HEK293 (cell line): ENCODE measurements around the gene ABHD12.

Experiments
- SALL2 ChIP-seq: fragments of 450-650 bp; formaldehyde crosslinking; IDR thresholded peaks from 2 replicates; pipeline ENCODE4 v1.5.0; 2017; ENCODE audit warnings: missing biosample characterization, mild to moderate bottlenecking, missing genetic modification characterization, borderline replicate concordance
- TRIM28 ChIP-seq: IDR thresholded peaks from 2 replicates; pipeline ENCODE4 v1.6.1; 2011; ENCODE audit warnings: low read length, control low read depth, borderline replicate concordance
- YY1 ChIP-seq: fragments of 450-650 bp; formaldehyde crosslinking; IDR thresholded peaks from 2 replicates; pipeline ENCODE4 v1.5.1; 2018; ENCODE audit warnings: missing biosample characterization, missing genetic modification characterization
- ZBTB1 ChIP-seq: fragments of 450-650 bp; formaldehyde crosslinking; IDR thresholded peaks from 2 replicates; pipeline ENCODE4 v1.5.1; 2016; ENCODE audit warnings: missing biosample characterization, missing genetic modification characterization
- ZBTB7A ChIP-seq: fragments of 450-650 bp; formaldehyde crosslinking; IDR thresholded peaks from 2 replicates; pipeline ENCODE4 v1.5.1; 2016; ENCODE audit warnings: low read depth, missing biosample characterization, missing genetic modification characterization
- ZNF830 ChIP-seq: fragments of 450-650 bp; IDR thresholded peaks from 2 replicates; pipeline ENCODE4 v1.5.0; 2018; ENCODE audit warnings: missing biosample characterization, missing genetic modification characterization, low read depth, mild to moderate bottlenecking, moderate library complexity
- TF ChIP-seq, protein P1 (sequence below): fragments of 450-650 bp; formaldehyde crosslinking; IDR thresholded peaks from 2 replicates; pipeline ENCODE4 v1.5.1; 2016; ENCODE audit warnings: missing biosample characterization, missing genetic modification characterization
- TF ChIP-seq, protein P2 (sequence below): fragments of 450-650 bp; formaldehyde crosslinking; IDR thresholded peaks from 2 replicates; pipeline ENCODE4 v1.5.1; 2016; ENCODE audit warnings: missing biosample characterization, missing genetic modification characterization

GRCh38 chr20:25355011-25355595, 35.5 kb downstream of the ABHD12 start:
- TF ChIP-seq TRIM28 (no peak), ZBTB7A (no peak), ZNF830 (no peak), SALL2 (no peak), ZBTB1 (no peak), YY1 (tag by site-specific recombination) (no peak)
- TF ChIP-seq, protein P1, sequence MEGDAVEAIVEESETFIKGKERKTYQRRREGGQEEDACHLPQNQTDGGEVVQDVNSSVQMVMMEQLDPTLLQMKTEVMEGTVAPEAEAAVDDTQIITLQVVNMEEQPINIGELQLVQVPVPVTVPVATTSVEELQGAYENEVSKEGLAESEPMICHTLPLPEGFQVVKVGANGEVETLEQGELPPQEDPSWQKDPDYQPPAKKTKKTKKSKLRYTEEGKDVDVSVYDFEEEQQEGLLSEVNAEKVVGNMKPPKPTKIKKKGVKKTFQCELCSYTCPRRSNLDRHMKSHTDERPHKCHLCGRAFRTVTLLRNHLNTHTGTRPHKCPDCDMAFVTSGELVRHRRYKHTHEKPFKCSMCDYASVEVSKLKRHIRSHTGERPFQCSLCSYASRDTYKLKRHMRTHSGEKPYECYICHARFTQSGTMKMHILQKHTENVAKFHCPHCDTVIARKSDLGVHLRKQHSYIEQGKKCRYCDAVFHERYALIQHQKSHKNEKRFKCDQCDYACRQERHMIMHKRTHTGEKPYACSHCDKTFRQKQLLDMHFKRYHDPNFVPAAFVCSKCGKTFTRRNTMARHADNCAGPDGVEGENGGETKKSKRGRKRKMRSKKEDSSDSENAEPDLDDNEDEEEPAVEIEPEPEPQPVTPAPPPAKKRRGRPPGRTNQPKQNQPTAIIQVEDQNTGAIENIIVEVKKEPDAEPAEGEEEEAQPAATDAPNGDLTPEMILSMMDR (tag by site-specific recombination): no peak
- TF ChIP-seq, protein P2, sequence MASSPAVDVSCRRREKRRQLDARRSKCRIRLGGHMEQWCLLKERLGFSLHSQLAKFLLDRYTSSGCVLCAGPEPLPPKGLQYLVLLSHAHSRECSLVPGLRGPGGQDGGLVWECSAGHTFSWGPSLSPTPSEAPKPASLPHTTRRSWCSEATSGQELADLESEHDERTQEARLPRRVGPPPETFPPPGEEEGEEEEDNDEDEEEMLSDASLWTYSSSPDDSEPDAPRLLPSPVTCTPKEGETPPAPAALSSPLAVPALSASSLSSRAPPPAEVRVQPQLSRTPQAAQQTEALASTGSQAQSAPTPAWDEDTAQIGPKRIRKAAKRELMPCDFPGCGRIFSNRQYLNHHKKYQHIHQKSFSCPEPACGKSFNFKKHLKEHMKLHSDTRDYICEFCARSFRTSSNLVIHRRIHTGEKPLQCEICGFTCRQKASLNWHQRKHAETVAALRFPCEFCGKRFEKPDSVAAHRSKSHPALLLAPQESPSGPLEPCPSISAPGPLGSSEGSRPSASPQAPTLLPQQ (tag by site-specific recombination): no peak
